B cell (primary cell): ENCODE results near the gene NUP98. TPM values are rescaled to one million over a fixed set of nuclear protein-coding genes. Genes with fewer than 3 reads are reported as not detected.

Experiments
- ATAC-seq: fragments of 200-7000 bp; cut with Tn5 transposase; one replicate; pipeline ENCODE4 v1.10.0; 2021; ENCODE audit warnings: low read depth, mild to moderate bottlenecking, moderate number of reproducible peaks, moderate library complexity
- CTCF ChIA-PET: fragments of 350-600 bp; sonication (Branson Sonifier 250); formaldehyde crosslinking; loops from one replicate; lab custom pipeline; 2021; ENCODE audit warnings: antibody characterized with exemption, inconsistent platforms; lab: Charles Lee
- POLR2A ChIA-PET: fragments of 350-600 bp; sonication (Branson Sonifier 250); formaldehyde crosslinking; loops from one replicate; lab custom pipeline; 2021; ENCODE audit warnings: antibody characterized with exemption; lab: Charles Lee
- DNase-seq: peaks from one replicate; pipeline ENCODE4 v3.0.0; 2013
- H2AFZ ChIP-seq: 2 replicates; pipeline ENCODE4 v1.6.1; 2012; ENCODE audit warnings: mild to moderate bottlenecking, low read depth, low read length; ENCODE audit not compliant: insufficient read depth, poor library complexity, severe bottlenecking
- H3K27ac ChIP-seq, 2 donors: 1 replicate in 1 of 2; 2 replicates in 1 of 2; pipeline ENCODE4 v1.5.1; 2012 to 2013; ENCODE audit warnings: low read length in 2 of 2, mild to moderate bottlenecking in 2 of 2, moderate library complexity in 1 of 2
- H3K27me3 ChIP-seq, 4 experiments: fragments of 200-600 bp in 1 of 4; sonication (generic) in 1 of 4; replicated peaks in 1 of 4; 1 replicate in 2 of 4; 2 replicates in 2 of 4; pipeline versions ENCODE4 v1.6.1 to v1.7.0; 2013 to 2016; ENCODE audit warnings: low read length in 3 of 4, mild to moderate bottlenecking in 2 of 4, mixed read lengths in 1 of 4, moderate library complexity in 1 of 4; ENCODE audit not compliant: insufficient read depth in 4 of 4, control insufficient read depth in 3 of 4; ENCODE audit errors: control extremely low read depth in 1 of 4
- H3K36me3 ChIP-seq, 2 experiments: replicated peaks in 1 of 2; 1 replicate in 1 of 2; 2 replicates in 1 of 2; pipeline versions ENCODE4 v1.6.1 to v1.7.1; 2013; ENCODE audit warnings: low read length in 1 of 2; ENCODE audit not compliant: insufficient read depth in 2 of 2, control insufficient read depth in 1 of 2; ENCODE audit errors: control extremely low read depth in 1 of 2, extremely low read depth in 1 of 2
- H3K4me1 ChIP-seq, 2 donors: fragments of 200-600 bp in 1 of 2; sonication (generic) in 1 of 2; 1 replicate in 1 of 2; 2 replicates in 1 of 2; pipeline versions ENCODE4 v1.5.1 to v1.6.1; 2013 to 2017; ENCODE audit warnings: low read length in 2 of 2; ENCODE audit not compliant: control insufficient read depth in 2 of 2, insufficient read depth in 2 of 2
- H3K4me2 ChIP-seq: replicated peaks from 2 replicates; pipeline ENCODE3; 2012; ENCODE audit warnings: mild to moderate bottlenecking, low read depth, low read length; ENCODE audit not compliant: poor library complexity, severe bottlenecking
- H3K4me3 ChIP-seq, 5 experiments: fragments of 200-600 bp in 1 of 5; sonication (generic) in 1 of 5; 1 replicate in 3 of 5; 2 replicates in 2 of 5; pipeline versions ENCODE4 v1.5.1 to v1.7.0; 2011 to 2016; ENCODE audit warnings: low read length in 4 of 5, mild to moderate bottlenecking in 4 of 5, low read depth in 2 of 5, control low read depth in 1 of 5, moderate library complexity in 1 of 5; ENCODE audit not compliant: insufficient read depth in 1 of 5; ENCODE audit errors: control extremely low read depth in 1 of 5, extremely low read depth in 1 of 5
- H3K79me2 ChIP-seq: fragments of 200-600 bp; sonication (generic); one replicate; pipeline ENCODE4 v1.6.0; 2016; ENCODE audit warnings: low read length; ENCODE audit not compliant: control insufficient read depth, insufficient read depth
- H3K9ac ChIP-seq: fragments of 200-600 bp; sonication (generic); 2 replicates; pipeline ENCODE4 v1.6.1; 2017; ENCODE audit warnings: mild to moderate bottlenecking, low read length, moderate library complexity
- H3K9me3 ChIP-seq, 3 donors: one replicate each; pipeline versions ENCODE4 v1.6.1 to v1.7.1; 2013; ENCODE audit warnings: low read length in 2 of 3; ENCODE audit not compliant: control insufficient read depth in 2 of 3, insufficient read depth in 1 of 3; ENCODE audit errors: control extremely low read depth in 1 of 3
- H4K20me1 ChIP-seq: 2 replicates; pipeline ENCODE4 v1.6.0; 2012; ENCODE audit warnings: mild to moderate bottlenecking, low read length; ENCODE audit not compliant: insufficient read depth, control insufficient read depth, poor library complexity, severe bottlenecking
- H3K27ac Mint-ChIP-seq: one replicate; pipeline ENCODE4 v1.8.0; 2021; ENCODE audit warnings: mixed read lengths
- H3K27me3 Mint-ChIP-seq: one replicate; pipeline ENCODE4 v1.8.0; 2021; ENCODE audit warnings: mixed read lengths
- H3K4me1 Mint-ChIP-seq: one replicate; pipeline ENCODE4 v1.8.0; 2021; ENCODE audit warnings: mixed read lengths
- H3K4me3 Mint-ChIP-seq: one replicate; pipeline ENCODE4 v1.8.0; 2021; ENCODE audit warnings: mixed read lengths
- H3K9me3 Mint-ChIP-seq: one replicate; pipeline ENCODE4 v1.8.0; 2022; ENCODE audit warnings: mixed read lengths; ENCODE audit not compliant: insufficient read depth
- EZH2 ChIP-seq: IDR thresholded peaks from 2 replicates; pipeline ENCODE4 v1.6.1; 2012; ENCODE audit warnings: borderline replicate concordance, low read depth, mild to moderate bottlenecking, moderate library complexity, low read length; ENCODE audit not compliant: insufficient read depth, poor library complexity, severe bottlenecking
- WGBS: methylation state at CpG from one replicate; pipeline ENCODE4 v1.1.5; 2013; ENCODE audit warnings: missing lambda C conversion rate; ENCODE audit not compliant: insufficient coverage; 5-methylcytosine and 5-hydroxymethylcytosine counted together
- intact Hi-C: fragments of 100-400 bp; cut with micrococcal nuclease; formaldehyde crosslinking; loops from one replicate; pipeline ENCODE4 v1.10.0; 2022
- polyA plus RNA-seq: library from polyadenylated mRNA; depleted of rRNA; stranded (reverse); fragments of >200 nt; gene quantifications from 2 replicates; pipeline ENCODE4 v1.2.3, GENCODE V29; 2012
- total RNA-seq, 2 donors: library from RNA; stranded (reverse); fragments of 120-200 nt in 1 of 2; gene quantifications; 1 replicate in 1 of 2; 2 replicates in 1 of 2; pipeline versions ENCODE4 v1.2.3 to v1.2.4, GENCODE V29; 2013 to 2022
- TF ChIP-seq, protein P1 (sequence below): fragments of 200-600 bp; IDR thresholded peaks from one replicate; pipeline ENCODE4 v1.8.0; 2022; ENCODE audit warnings: antibody characterized with exemption, mild to moderate bottlenecking

Gene NUP98
- total and polyA plus RNA-seq, 2 donors (not counting 1 experiment from before 2014, with no cell fraction given), result 99.8 to 111 TPM

GRCh38 chr11:3824714-3825472 lies 27.5 kb upstream of the NUP98 start:
- ATAC-seq, result peak; percentile 96
- H3K27me3 Mint-ChIP-seq, result no peaks in the 10 kb centered on the region
- intact Hi-C loops, result loop anchor here (1.0 kb wide), 2 partner anchors 16 to 247 kb away; no protein-coding TSS in a partner anchor
- 68% methylated on average over 12 of the region's 18 CpGs for WGBS
- peak overlapping the region; percentile 69 for H3K27ac Mint-ChIP-seq
- Histone ChIP-seq H3K9me3 (no peaks in the 10 kb centered on the region), H4K20me1 (peaks cover 18% of the 10 kb centered on the region), H3K27ac (peak overlapping the region in 1 of 2 donors; percentile 74), H3K4me1 (peaks cover 13 to 15% of the 10 kb centered on the region in 2 donors), H2AFZ (peak overlapping the region; percentile 19), H3K4me3 (no peak overlapping the region), H3K9ac (no peak overlapping the region), H3K4me2 (peak overlapping the region; percentile 16), H3K36me3 (peaks cover 0 to 39% of the 10 kb centered on the region in 2 experiments), H3K79me2 (peaks cover 25% of the 10 kb centered on the region), H3K27me3 (no peaks in the 10 kb centered on the region)
- DNase-seq, result peak; percentile 83
- no peak overlapping the region for H3K4me3 Mint-ChIP-seq
- peaks cover 26% of the 10 kb centered on the region for H3K4me1 Mint-ChIP-seq
- ChIA-PET POLR2A (interaction anchor here (2.8 kb wide), 1 partner anchor 16 kb away, joined by 12 read pairs; the partner anchor contains the start of gene RHOG), CTCF (interaction anchor here (0.7 to 3.3 kb wide), 20 partner anchors 9 to 248 kb away, joined by 3 to 33 read pairs (median 6); partner anchors contain the start of genes PGAP2, RHOG and STIM1)
- no peaks in the 10 kb centered on the region for H3K9me3 Mint-ChIP-seq
- TF ChIP-seq, protein P1, sequence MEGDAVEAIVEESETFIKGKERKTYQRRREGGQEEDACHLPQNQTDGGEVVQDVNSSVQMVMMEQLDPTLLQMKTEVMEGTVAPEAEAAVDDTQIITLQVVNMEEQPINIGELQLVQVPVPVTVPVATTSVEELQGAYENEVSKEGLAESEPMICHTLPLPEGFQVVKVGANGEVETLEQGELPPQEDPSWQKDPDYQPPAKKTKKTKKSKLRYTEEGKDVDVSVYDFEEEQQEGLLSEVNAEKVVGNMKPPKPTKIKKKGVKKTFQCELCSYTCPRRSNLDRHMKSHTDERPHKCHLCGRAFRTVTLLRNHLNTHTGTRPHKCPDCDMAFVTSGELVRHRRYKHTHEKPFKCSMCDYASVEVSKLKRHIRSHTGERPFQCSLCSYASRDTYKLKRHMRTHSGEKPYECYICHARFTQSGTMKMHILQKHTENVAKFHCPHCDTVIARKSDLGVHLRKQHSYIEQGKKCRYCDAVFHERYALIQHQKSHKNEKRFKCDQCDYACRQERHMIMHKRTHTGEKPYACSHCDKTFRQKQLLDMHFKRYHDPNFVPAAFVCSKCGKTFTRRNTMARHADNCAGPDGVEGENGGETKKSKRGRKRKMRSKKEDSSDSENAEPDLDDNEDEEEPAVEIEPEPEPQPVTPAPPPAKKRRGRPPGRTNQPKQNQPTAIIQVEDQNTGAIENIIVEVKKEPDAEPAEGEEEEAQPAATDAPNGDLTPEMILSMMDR, result peak; percentile 81
- no peak for TF ChIP-seq EZH2
